ENCODE results near the gene DDX25. TPM values are rescaled to one million over a fixed set of nuclear protein-coding genes. Genes with fewer than 3 reads are reported as not detected.

Gene DDX25
- total RNA-seq, 1 experiment from 2014 or later, result 0.39 TPM

DNA sequence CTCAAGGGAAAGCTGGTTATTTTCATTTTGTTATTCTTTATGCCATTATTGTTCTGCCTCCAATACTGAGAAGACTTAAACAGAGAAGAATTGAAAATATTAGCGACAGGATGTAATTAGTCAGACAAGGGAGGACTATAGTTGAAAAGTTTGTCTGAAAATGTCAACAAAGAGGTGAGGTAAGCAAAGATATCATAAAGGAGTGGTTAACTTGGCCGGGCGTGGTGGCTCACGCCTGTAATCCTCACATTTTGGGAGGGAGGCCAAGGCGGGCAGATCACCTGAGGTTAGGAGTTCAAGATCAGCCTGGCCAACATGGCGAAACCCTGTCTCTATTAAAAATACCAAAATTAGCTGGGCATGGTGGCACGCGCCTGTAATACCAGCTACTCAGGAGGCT lies 20.9 kb upstream of the DDX25 start:
- no peak overlapping the region for H3K27ac ChIP-seq (ENCODE audit: low read depth, low read length, poor library complexity, severe bottlenecking)
- no peak overlapping the region for H3K4me3 ChIP-seq (ENCODE audit: low read depth, low read length, poor library complexity, severe bottlenecking)
- TF ChIP-seq EZH2 (IDR thresholded peaks at IDR 0.05; ENCODE audit: borderline replicate concordance, low read depth, low read length, poor library complexity, severe bottlenecking), result no peak
- TF ChIP-seq, protein P1, sequence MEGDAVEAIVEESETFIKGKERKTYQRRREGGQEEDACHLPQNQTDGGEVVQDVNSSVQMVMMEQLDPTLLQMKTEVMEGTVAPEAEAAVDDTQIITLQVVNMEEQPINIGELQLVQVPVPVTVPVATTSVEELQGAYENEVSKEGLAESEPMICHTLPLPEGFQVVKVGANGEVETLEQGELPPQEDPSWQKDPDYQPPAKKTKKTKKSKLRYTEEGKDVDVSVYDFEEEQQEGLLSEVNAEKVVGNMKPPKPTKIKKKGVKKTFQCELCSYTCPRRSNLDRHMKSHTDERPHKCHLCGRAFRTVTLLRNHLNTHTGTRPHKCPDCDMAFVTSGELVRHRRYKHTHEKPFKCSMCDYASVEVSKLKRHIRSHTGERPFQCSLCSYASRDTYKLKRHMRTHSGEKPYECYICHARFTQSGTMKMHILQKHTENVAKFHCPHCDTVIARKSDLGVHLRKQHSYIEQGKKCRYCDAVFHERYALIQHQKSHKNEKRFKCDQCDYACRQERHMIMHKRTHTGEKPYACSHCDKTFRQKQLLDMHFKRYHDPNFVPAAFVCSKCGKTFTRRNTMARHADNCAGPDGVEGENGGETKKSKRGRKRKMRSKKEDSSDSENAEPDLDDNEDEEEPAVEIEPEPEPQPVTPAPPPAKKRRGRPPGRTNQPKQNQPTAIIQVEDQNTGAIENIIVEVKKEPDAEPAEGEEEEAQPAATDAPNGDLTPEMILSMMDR (conservative IDR thresholded peaks at IDR 0.05; ENCODE audit: low read depth, low read length), result no peak
- no peaks in the 10 kb centered on the region for H3K27me3 ChIP-seq (replicated peaks; ENCODE audit: insufficient read depth, low read depth, low read length, poor library complexity)
- CTCF ChIA-PET, result interaction anchor here (0.7 kb wide), 1 partner anchor 151 kb away, joined by 3 read pairs; no protein-coding TSS in a partner anchor
- BruUV-seq (replicated peaks), result no TSS peak
- DNase-seq (ENCODE audit: low spot score), result no peak
- intact Hi-C loops (cut with micrococcal nuclease; ENCODE audit: unreplicated experiment), result loop anchor here (10.0 kb wide), 1 partner anchor 319 kb away; the partner anchor contains the start of gene EI24
- H3K9me3 ChIP-seq (ENCODE audit: low read depth, low read length, poor library complexity, severe bottlenecking), result no peaks in the 10 kb centered on the region
- POLR2A ChIA-PET (ENCODE audit: low non-redundant PET), result no interaction called here
- no peaks in the 10 kb centered on the region for H3K36me3 ChIP-seq (ENCODE audit: insufficient read depth, low read length, poor library complexity, severe bottlenecking)
- H3K4me1 ChIP-seq (ENCODE audit: insufficient read depth, low read length, poor library complexity, severe bottlenecking), result no peaks in the 10 kb centered on the region

DNA sequence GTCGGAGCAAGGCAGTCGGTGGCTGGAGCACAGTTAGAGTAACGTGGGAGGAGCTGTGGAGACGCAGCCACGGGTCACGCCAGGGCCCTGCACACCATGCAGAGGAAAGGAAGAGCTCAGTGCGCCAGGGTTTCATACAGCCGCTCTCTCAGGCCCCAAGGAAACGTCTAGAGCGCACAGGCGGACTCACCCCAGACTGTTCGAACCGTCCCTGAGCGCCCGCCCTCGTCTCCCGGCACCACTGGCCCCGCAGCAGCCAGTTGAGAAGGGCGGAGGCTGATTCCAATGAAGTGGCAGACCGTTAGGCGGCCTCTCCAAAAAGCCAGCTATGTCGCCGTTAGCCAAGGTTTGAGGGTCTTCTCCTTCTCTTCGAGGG lies 17.3 kb upstream of the DDX25 start:
- ChIA-PET POLR2A (ENCODE audit: low non-redundant PET) (interaction anchor here (0.6 kb wide), 1 partner anchor 455 kb away, joined by 3 read pairs; no protein-coding TSS in a partner anchor), CTCF (interaction anchor here (0.6 kb wide), 1 partner anchor 294 kb away, joined by 5 read pairs; the partner anchor contains the start of gene STT3A)
- peak overlapping the region; percentile 84 for H3K4me3 ChIP-seq (ENCODE audit: low read depth, low read length, poor library complexity, severe bottlenecking)
- BruUV-seq (replicated peaks), result no TSS peak
- peak; percentile 12 for DNase-seq (ENCODE audit: low spot score)
- H3K9me3 ChIP-seq (ENCODE audit: low read depth, low read length, poor library complexity, severe bottlenecking), result no peaks in the 10 kb centered on the region
- H3K4me1 ChIP-seq (ENCODE audit: insufficient read depth, low read length, poor library complexity, severe bottlenecking), result peaks cover 12% of the 10 kb centered on the region
- intact Hi-C loops (cut with micrococcal nuclease; ENCODE audit: unreplicated experiment), result loop anchor here (1.0 to 10.0 kb wide), 2 partner anchors 261 to 322 kb away; partner anchors contain the start of gene EI24
- no peaks in the 10 kb centered on the region for H3K27me3 ChIP-seq (replicated peaks; ENCODE audit: insufficient read depth, low read depth, low read length, poor library complexity)
- no peak overlapping the region for H3K27ac ChIP-seq (ENCODE audit: low read depth, low read length, poor library complexity, severe bottlenecking)
- no peak for TF ChIP-seq EZH2 (IDR thresholded peaks at IDR 0.05; ENCODE audit: borderline replicate concordance, low read depth, low read length, poor library complexity, severe bottlenecking)
- H3K36me3 ChIP-seq (ENCODE audit: insufficient read depth, low read length, poor library complexity, severe bottlenecking), result peaks cover 5% of the 10 kb centered on the region

DNA sequence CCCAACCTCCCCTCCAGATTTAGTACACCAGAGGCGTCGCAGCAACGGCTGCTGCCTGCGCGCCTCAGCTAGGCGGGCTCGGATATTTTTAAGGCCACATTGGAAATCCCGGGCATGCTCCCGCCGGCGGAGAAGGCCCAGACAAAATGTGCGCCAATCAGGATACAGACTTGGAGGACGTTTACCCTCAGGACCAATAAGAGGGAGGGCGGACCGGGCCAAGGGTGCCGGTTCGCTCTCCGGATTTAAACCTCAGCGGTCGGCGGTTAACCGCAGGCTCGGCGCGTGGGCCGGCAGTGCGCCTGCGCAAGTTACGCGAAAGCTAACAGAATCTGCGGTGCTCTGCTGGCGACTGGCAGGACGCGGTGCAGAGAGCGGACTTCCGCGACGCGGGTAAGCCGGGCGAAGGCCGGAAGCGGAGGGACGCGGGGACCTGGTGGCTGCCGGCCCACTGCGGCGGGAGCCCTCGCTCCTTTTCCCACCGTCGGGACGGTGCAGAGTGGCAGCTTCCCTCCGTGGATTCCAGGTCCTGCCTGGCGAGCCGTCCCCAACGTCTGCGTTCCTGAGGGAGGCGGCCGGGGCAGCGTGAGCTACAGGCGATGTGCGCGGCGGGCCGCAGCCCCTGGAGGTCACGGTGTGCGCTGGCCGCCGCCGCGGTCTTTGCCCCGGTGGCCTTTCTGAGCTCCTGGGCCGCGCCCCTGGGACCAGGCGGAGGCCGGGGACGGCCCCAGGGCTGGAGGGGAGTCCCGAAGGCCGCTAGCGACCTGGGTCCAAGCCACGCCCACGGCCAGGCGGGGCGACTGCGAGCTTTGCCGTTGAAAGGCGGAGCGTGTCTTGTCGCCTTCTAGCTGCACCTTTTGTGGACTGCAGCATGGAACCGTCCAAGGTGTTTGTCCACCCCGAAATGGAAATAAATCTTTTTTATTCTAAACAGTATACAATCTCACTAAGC lies 16.7 kb upstream of the DDX25 start, which contains the start of gene HYLS1:
Gene HYLS1, plus strand, starts transcription at position 296 of the 952 bp plus-strand sequence. CDS start 11,701 bp downstream, outside the sequence.
- no peaks in the 10 kb centered on the region for H3K27me3 ChIP-seq (replicated peaks; ENCODE audit: insufficient read depth, low read depth, low read length, poor library complexity)
- H3K4me1 ChIP-seq (ENCODE audit: insufficient read depth, low read length, poor library complexity, severe bottlenecking), result peaks cover 12% of the 10 kb centered on the region
- H3K27ac ChIP-seq (ENCODE audit: low read depth, low read length, poor library complexity, severe bottlenecking), result peak within 1 kb of the TSS; percentile 91
- CTCF ChIA-PET, result interaction anchor here (0.6 to 1.1 kb wide), 3 partner anchors 13 to 295 kb away, joined by 3 to 5 read pairs (median 4); partner anchors contain the start of gene STT3A
- H3K4me3 ChIP-seq (ENCODE audit: low read depth, low read length, poor library complexity, severe bottlenecking), result peak within 1 kb of the TSS; percentile 84
- intact Hi-C loops (cut with micrococcal nuclease; ENCODE audit: unreplicated experiment), result loop anchor here (1.0 to 10.0 kb wide), 2 partner anchors 261 to 323 kb away; partner anchors contain the start of gene EI24
- DNase-seq (ENCODE audit: low spot score), result peak; percentile 96
- TF ChIP-seq, protein P1 (conservative IDR thresholded peaks at IDR 0.05; ENCODE audit: low read depth, low read length), result 0 out of 2 replicates have a peak, but pooled peaks have one; percentile 26
- no peak for TF ChIP-seq EZH2 (IDR thresholded peaks at IDR 0.05; ENCODE audit: borderline replicate concordance, low read depth, low read length, poor library complexity, severe bottlenecking)
- peaks cover 10% of the 10 kb centered on the region for H3K36me3 ChIP-seq (ENCODE audit: insufficient read depth, low read length, poor library complexity, severe bottlenecking)
- POLR2A ChIA-PET (ENCODE audit: low non-redundant PET), result interaction anchor here (0.6 to 1.0 kb wide), 4 partner anchors 9 to 454 kb away, joined by 3 to 16 read pairs (median 5); partner anchors contain the start of gene PUS3
- no TSS peak for BruUV-seq (replicated peaks)
- H3K9me3 ChIP-seq (ENCODE audit: low read depth, low read length, poor library complexity, severe bottlenecking), result no peaks in the 10 kb centered on the region

All from A673 (cell line).